GM21723 (cell line): ENCODE measurements around the gene CHST2.

Experiments used
- ATAC-seq: cut with Tn5 transposase; IDR thresholded peaks from one replicate; pipeline ENCODE4 v1.9.1; 2021; ENCODE audit warnings: mild to moderate bottlenecking, moderate library complexity; ENCODE audit not compliant: unreplicated experiment

CHST2 gene

DNA sequence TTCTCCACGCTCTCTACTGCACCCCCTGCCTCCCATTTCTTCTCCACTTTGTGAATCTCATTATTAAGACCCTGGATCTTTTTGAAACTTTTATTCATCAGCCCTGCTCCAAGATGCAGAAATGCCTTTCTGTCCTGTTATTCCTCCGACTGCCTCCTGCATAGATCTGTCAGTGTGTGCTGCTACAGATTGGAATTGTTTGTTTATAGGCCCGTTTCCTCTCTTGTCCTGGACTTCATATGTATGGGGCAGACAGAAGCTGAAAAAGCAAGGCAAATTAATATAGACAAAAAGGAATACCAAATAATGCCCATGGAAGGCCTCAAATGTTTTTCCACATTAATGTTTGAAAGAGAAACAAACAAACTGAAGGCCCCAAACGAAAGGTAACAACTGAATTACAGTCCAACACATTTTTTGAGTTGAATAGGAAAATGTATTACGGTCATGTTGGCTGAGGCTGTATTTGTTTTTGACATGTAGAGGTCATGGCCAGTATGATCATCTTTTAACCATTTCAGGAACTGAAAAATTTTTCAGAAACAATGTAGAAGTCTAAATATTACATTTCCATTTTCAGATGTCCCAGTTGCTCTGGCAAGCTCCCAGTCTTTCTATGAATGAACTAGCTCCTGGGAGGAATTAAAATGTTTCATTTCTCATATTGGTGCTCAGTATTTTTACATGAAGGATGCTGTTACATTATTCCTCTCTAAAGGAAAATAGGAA lies 8.8 kb downstream of the CHST2 start:
- no peak for ATAC-seq

DNA sequence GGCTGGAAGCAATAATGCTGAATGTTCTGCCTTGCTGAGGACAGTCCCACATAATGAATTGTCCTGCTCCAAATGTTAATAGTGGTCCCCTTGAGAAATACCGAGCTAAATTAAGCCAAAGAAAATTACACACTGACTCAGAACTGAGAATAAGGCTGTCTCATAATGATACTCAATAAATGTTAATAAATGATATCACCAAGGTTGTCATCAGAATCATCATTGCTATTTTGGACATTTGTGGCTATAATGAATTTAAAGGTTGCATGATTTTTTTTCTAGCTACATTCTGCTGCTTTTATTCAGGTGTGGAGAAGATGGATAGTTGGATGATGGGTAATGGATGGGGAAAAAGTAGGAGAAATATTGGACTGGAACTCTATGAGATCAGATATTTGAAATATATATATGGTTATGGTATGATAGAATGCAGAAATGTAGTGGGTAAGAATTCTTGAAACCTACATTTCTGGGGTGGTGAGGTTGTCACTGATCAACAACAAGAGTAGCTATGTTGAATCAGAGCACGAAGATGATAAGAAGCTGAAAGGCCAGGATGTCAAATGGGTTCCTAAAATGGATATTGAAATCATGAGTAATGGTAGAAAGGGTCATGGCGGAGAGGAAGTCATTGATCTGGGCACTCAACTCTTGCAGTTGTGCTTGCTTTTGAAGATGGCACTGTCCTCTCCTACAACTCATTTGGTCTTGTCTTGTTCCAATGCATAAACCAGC lies 12.8 kb downstream of the CHST2 start:
- ATAC-seq, result no peak

DNA sequence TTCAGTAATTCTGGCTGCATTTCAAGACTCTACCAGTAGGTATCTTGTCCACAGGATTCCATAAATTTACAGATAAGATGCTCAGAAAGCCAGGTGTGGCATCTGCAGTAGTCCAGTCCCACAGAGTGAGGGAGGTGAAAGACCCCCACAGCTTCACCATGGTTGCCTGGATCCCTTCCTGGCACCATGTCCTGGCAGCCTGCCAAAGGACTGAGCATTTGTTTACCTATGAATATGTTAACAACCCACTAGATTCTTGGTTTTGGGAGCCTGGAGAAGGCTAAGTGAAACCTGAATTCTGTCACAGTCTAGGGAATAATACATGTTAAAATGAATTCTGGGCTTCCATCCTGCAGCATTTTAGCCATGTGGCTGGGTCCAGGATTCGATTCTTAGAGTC lies 14.9 kb downstream of the CHST2 start:
- ATAC-seq, result no peak

DNA sequence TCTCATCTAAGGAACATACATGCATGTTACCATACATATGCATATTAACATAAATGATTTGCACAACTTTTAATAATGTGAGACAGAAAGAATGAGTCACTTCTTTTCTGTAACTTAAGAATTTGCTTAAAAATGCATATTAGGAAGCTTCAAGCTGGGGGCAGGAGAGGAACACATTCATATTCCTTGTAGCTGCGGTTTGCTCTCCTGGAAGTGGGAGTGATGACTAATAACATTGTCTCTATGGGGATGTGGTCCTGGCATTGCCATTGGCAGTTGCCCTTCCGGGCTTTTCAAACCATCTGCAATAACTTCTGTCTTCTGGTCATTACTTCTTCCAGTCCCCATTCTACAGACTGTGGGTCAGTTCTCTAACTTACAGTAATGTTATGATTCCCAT lies 15.6 kb downstream of the CHST2 start:
- no peak for ATAC-seq

DNA sequence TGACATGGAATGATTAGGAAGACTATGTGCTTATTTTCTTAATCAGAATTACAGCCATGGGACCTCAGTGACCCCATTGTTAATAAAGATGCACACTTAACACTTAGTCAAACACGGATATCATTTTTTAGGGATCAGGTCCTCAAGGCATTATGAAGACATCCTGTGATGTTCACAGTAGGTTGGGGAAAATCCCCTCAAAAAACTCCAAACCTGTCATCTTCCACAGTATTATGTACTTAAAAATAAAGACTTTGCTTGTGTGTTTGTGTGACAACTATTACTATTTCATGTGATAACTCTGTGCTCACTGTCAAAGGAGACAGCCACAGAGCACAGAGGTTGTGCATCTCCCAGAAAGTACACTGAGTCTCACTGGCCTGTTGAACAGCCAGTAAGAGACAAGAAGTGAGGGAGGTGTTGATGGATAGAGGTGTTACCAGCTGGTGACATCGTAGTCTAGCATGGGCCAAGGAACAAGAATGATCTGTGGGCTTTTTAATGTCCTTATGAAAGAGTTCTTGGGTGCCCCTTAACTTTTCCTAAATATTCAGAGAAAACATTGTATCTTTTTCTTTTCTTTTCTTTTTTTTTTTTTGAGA lies 18.0 kb downstream of the CHST2 start:
- ATAC-seq, result no peak

DNA sequence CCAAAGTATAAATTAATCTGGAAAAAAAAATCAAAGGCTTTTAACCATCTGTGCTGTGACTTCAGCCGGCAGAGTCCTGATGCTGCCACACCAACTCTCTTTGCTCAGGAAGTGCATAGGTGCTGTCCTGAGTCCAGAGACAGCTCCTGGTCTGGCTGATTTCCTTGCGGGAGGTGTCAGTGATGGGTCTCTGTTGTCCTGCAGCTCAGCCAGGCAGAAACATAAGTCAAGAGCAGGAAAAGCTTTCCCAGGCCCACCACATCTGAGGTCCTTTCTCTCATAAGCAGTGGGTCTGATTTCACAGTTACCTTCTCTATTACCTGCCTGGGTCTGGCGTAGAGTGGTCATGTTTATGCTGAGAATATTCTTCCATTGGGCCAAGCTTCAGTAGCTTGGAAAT lies 19.4 kb downstream of the CHST2 start:
- ATAC-seq, result no peak

DNA sequence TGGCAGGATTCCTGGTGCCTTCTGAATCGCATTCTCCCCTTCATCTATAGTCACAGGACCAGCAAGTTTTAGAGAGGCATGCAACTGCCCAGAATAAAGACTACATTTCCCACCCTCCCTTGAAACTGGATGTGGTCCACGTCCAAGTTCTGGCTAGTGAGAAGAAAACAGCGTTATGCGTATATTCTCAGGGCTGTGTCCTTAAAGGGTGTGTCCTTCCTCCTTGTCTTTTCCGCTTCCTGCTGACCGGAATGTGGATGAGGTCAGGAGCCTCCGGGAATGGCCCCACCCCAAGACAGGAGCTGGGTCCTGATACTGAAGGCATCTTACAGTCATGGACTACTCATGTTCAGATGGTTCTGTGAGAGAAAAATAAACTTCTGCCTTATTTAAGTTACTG lies 20.2 kb downstream of the CHST2 start:
- no peak for ATAC-seq

DNA sequence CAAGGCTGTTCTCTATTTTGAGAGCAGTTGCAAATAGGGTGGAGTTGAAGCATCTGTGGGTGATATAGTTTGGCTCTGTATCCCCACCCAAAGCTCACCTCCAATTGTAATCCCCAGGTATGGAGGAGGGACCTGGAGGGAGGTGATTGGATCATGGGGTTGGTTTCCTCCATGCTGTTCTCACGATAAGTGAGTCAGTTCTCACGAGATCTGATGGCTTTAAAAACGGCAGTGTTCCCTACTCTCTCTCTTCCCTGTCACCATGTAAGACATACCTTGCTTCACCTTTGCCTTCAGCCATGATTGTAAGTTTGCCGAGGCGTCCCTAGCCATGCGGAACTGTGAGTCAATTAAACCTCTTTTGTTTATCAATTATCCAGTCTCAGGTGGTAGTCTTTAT lies 21.0 kb downstream of the CHST2 start:
- no peak for ATAC-seq

DNA sequence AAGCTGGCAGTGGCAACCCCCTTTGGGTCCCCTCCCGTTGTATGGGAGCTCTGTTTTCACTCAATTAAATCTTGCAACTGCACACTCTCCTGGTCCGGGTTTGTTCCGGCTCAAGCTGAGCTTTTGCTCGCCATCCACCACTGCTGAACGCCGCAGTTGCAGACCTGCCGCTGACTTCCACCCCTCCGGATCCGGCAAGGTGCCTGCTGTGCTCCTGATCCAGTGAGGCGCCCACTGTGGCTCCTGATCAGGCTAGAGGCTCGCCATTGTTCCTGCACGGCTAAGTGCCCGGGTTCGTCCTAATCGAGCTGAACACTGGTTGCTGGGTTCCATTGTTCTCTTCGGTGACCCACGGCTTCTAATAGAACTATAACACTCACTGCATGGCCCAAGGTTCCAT lies 22.8 kb downstream of the CHST2 start:
- no peak for ATAC-seq

DNA sequence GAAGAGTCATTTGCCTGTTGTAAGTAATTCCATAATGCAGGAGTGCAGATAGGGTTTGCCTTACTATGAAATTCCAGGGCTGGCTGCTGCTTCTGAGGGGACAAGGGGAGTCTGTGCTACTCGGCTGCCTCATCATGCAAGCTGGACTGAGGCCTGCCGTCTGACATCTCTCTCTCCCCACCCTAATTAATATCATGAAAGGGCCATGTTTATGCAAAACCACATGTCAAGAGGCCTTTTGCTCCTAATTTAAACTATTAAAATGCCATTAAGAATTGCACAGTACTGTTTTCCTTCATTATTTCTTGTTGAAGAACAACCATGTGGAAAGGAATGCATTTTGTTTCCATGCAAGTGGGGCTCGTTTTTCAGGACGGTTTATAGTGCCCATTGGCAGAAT lies 26.3 kb downstream of the CHST2 start:
- ATAC-seq, result no peak

DNA sequence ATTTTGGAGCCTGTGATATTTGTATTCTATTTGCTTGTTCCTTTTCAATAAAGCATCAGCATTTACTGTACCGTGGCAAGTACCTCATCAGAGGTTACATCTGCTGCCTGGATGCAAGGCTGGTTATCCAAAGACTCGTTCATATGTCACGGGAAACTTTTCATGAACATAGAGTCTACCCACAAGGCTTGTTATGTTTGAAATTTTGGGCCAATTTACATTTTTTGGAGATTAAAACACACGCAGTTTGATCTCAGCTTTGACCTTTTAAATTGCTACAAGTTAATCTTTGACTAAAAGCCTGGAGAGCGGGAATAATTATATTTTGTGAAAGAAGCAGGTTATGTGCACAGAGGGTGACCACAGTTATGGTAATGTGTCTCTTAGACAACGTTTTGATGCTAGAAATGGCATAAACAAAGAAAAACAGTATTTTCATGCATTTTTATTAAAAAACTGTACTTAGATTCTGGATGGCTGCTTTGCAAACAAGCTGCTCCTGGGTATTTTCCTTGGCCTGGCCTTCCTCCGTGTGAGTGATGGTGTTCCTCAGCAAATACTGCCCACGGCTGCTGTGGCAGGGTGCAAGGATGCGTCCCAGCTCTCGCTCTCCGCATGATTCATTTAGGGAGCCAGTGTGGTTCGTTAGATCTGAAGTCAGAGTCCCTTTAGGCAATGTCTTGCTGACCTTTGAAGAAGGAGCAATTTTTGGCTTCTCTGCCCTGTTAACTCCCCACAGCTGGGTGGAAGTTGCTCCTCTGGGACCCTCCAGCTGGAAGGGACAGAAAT lies 27.1 kb downstream of the CHST2 start:
- no peak for ATAC-seq

DNA sequence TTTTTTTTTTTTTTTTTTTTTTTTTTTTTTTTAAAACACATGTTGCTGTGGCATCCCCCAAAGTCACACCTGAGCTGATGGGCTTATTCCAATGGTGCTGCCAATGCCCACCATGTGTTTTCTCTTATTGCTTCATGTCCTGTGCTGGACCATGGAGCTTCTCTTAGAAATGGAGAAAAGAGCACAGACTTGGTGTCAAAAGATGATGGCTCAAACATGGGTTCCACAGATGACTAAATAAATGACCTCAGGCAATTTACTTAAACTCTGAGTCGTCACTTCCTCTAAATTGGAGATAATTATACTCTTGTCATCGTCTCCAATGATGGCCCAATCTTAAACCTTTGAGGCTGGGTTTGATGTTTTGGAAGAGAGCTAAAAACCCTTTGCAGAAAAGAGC lies 28.1 kb downstream of the CHST2 start:
- ATAC-seq, result no peak

DNA sequence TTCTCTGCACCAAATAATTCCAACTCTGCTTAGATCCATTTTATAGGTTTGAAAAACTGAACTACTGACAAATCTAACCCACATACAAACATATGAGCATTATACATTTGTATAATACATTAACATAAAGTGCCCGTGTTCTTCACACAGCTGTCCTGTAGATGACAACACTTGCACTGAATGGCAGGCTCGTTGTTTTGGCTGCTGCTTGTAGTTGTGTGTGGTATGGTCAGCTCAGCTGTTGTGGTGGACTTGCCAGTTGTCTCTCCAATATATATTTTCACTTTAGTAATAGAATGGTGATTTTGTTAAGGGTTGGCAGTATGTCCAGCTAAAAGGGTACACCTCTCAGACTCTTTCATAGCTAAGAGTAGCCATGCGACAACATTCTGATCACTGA lies 30.5 kb downstream of the CHST2 start:
- no peak for ATAC-seq

DNA sequence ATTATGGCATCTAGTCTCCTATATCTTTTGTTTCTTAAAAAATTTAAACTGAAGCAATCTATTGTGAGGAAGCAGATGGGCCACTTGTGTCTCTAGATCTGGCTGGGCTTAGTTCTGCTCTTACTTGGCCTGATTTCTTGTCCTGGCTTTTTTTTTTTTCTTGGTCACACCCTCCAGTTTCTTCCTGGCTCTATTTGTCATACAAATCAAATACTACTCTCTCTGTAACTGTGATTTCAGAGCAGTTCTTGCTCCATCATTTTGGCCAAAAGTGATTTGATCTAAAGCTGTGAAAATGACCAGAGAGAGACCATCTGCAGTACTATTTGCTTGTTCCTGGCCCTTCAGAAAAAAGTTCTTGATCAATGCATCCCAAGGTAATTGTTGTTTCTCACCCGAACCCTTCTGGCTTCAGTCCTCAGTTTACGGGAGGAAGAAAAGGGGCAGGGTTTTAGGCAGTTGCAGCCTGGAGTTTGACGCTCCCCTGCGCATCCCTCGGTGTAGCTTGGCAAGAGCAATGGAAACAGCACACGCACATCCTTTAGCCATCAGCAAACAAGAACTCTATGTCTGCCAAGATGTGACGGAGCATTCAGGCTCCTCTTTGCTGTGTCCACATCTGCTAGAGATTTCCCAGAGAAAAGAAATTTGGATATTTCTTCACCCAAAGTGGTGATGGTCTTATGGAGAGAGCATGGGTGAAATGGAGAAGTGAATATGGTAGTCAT lies 31.6 kb downstream of the CHST2 start:
- no peak for ATAC-seq

DNA sequence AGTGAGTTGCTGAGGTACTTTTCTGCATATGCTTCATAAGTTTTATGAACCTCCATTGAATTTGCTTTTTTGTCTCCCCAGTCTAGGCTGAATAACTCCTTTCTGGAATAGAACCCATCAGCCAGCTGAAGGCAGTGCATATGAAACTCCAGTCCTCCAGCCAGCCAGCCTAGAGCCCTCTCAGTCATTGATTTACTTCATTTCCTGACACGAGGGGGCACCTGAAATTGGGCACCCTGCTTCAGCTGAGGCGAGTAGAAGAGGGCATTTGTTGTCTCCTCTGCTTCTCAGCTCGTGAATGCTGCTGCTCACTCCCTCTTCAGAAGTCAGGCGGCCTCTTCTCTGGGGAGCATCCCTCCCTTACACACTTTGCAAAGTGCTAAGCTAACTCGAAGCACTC lies 32.5 kb downstream of the CHST2 start:
- no peak for ATAC-seq

DNA sequence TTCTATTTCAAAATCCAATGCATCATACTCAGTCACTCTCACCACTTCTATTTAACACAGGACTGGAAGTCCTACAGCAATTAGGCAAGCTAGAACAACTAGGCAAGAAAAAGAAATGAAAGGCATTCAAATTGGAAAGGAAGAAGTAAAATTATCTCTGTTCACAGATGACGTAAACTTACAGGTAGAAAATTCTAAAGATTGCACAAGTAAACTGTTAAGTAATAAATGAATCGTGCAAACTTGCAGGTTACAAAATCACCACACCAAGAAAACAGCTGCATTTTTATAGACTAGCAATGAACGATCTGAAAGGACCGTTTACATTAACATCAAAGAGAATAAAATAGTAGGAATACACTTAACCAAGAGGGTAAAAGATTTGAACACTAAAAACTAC lies 36.2 kb downstream of the CHST2 start:
- ATAC-seq, result no peak

DNA sequence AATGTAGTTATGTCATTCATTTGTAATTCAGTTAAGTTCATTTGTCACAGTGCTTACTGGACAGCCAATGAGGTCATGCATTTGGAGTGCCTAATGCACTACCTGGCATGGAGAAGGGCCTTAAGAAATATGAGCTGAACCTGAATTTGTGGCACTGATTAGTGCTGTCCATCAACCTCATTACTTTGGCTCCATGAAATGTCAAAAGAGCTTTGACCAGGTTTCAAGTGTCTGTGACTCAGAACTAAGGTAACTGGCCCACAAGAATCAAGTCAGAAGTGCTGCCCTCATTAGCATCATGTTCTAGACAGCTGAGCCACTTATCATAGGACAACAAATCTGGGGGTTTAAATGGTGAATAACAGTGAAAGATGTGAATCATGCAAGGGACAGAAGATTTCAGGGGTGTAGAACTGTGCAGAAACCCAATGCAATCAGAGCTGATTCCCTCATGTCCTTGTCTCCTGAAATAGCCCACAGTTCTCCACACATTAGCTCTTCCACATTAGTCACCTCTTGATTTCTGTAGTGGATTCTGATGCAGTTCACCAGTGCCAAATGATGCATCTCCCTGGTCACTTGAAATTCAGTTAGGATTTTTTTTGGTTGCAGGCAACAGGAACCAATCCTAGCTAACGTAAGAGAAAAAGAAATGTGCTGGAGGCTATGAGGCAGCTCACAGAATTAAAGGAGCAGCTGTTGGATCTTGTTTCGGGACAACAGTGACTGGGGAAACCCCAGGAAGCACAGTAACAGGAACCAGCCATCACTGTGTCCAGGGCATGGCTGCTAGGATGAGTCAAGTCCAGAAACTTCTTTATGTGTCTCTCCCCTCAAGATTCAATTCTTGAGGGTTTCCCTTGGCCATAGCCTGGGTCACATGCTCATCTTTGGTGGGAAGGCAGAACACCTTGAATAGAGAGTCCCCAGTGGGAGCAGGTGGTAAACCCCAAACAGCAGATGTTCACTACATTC lies 38.7 kb downstream of the CHST2 start:
- ATAC-seq, result peak; percentile 83

DNA sequence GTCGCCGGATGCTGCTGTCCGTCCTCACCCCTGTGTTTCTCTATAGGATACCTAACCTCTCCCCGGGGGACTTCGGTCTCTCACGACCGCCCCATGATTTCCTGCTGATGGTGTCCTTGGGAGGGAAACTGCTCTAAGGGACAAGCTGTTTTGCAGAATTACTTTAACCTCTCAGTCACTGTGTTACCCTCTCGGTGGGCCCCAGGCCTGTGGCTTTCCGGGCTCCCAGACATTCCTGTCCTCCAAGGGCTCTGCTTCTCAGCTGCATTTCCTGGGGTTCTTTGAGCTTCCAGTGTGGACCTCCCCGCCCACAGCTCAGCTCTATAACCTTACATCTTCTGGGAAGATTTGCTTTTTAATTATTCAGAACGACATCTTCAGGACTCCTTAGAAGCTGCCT lies 40.9 kb downstream of the CHST2 start:
- ATAC-seq, result no peak

DNA sequence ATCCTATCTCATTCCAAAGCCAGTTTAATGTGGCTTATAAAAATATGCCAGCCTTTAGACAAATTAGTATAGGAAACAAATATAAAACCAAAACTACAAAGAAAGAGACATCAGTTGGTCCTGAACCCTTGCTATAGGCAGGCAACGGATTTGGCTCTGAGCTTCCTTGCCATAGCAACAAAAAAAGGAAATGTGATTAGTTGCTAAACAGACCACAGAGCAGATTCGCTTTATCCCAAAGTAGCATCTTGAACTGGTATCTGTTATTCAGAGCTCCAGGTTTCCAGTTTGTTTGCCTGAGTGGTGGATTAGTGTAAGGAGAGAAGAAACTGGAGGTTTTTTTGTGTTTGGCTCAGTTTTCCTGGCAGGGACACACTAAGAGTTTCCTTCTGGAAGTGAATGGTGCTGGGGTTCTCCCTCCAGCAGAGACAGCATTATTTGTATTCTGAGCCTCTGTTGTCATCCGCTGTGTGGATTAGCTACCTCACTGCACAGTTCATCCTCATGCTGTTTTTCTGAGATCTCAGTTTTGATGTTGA lies 44.1 kb downstream of the CHST2 start:
- no peak for ATAC-seq
